ENCODE data around the gene CORO2B. TPM values are rescaled to one million over a fixed set of nuclear protein-coding genes. Genes with fewer than 3 reads are reported as not detected.

CORO2B gene
- polyA plus RNA-seq, 3 donors = 0.03 TPM; not detected in 2

- H3K36me3 ChIP-seq (replicated peaks in 1 of 2; ENCODE audit: control insufficient read depth in 1 of 2, insufficient read depth in 2 of 2, low read length in 2 of 2) = no peaks in the 10 kb centered on the region
- no peak overlapping the region for H3K4me3 Mint-ChIP-seq
- H4K20me1 ChIP-seq (ENCODE audit: insufficient read depth, low read length) = no peaks in the 10 kb centered on the region
- H3K4me2 ChIP-seq (replicated peaks; ENCODE audit: extremely low read depth, low read length, poor library complexity, severe bottlenecking) = no peak overlapping the region
- no peak overlapping the region for H3K27ac Mint-ChIP-seq
- no peak for DNase-seq
- H3K27me3 Mint-ChIP-seq (ENCODE audit: low read depth in 3 of 3) = peaks cover 0 to 9% (median 2%) of the 10 kb centered on the region in 3 donors
- no peak overlapping the region for H3K4me3 ChIP-seq (replicated peaks in 1 of 3; ENCODE audit: low read depth in 2 of 3, low read length in 3 of 3)
- H3K4me1 ChIP-seq (ENCODE audit: control insufficient read depth in 1 of 2, insufficient read depth in 2 of 2, low read length in 2 of 2) = no peaks in the 10 kb centered on the region
- no peaks in the 10 kb centered on the region for H3K79me2 ChIP-seq (ENCODE audit: insufficient read depth, low read length)
- peaks cover 3% of the 10 kb centered on the region for H3K4me1 Mint-ChIP-seq
- no peaks in the 10 kb centered on the region for H3K27me3 ChIP-seq (ENCODE audit: control insufficient read depth in 2 of 2, insufficient read depth in 2 of 2, low read length in 2 of 2)
- no peaks in the 10 kb centered on the region for H3K9me3 Mint-ChIP-seq
- intact Hi-C loops (cut with micrococcal nuclease) = no loop called here
- WGBS (ENCODE audit: insufficient coverage) = 100% methylated on average over 3 of the region's 5 CpGs
- no peak overlapping the region for H3K9ac ChIP-seq (ENCODE audit: insufficient read depth, low read length, poor library complexity, severe bottlenecking)
- no peaks in the 10 kb centered on the region for H3K36me3 Mint-ChIP-seq
- TF ChIP-seq, protein P1, sequence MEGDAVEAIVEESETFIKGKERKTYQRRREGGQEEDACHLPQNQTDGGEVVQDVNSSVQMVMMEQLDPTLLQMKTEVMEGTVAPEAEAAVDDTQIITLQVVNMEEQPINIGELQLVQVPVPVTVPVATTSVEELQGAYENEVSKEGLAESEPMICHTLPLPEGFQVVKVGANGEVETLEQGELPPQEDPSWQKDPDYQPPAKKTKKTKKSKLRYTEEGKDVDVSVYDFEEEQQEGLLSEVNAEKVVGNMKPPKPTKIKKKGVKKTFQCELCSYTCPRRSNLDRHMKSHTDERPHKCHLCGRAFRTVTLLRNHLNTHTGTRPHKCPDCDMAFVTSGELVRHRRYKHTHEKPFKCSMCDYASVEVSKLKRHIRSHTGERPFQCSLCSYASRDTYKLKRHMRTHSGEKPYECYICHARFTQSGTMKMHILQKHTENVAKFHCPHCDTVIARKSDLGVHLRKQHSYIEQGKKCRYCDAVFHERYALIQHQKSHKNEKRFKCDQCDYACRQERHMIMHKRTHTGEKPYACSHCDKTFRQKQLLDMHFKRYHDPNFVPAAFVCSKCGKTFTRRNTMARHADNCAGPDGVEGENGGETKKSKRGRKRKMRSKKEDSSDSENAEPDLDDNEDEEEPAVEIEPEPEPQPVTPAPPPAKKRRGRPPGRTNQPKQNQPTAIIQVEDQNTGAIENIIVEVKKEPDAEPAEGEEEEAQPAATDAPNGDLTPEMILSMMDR (IDR thresholded peaks at IDR 0.05) = no peak
- no peak overlapping the region for H3K27ac ChIP-seq (ENCODE audit: low read depth in 1 of 2, low read length in 2 of 2)
- H2AFZ ChIP-seq (ENCODE audit: insufficient read depth, low read depth, low read length, poor library complexity, severe bottlenecking) = no peak overlapping the region
- H3K9me3 ChIP-seq (replicated peaks in 1 of 2; ENCODE audit: control insufficient read depth in 1 of 2, insufficient read depth in 1 of 2, low read length in 2 of 2) = no peaks in the 10 kb centered on the region
These were observed 105.7 kb downstream of the CORO2B start for GRCh38 chr15:68684476-68684875.

GRCh38 chr15:68687136-68687735 is 108.4 kb downstream of the CORO2B start:
- Histone ChIP-seq H3K9ac (ENCODE audit: insufficient read depth, low read length, poor library complexity, severe bottlenecking) (no peak overlapping the region), H4K20me1 (ENCODE audit: insufficient read depth, low read length) (no peaks in the 10 kb centered on the region), H2AFZ (ENCODE audit: insufficient read depth, low read depth, low read length, poor library complexity, severe bottlenecking) (no peak overlapping the region), H3K4me1 (ENCODE audit: control insufficient read depth in 1 of 2, insufficient read depth in 2 of 2, low read length in 2 of 2) (no peaks in the 10 kb centered on the region), H3K9me3 (replicated peaks in 1 of 2; ENCODE audit: control insufficient read depth in 1 of 2, insufficient read depth in 1 of 2, low read length in 2 of 2) (no peaks in the 10 kb centered on the region), H3K4me3 (replicated peaks in 1 of 3; ENCODE audit: low read depth in 2 of 3, low read length in 3 of 3) (no peak overlapping the region), H3K27me3 (ENCODE audit: control insufficient read depth in 2 of 2, insufficient read depth in 2 of 2, low read length in 2 of 2) (no peaks in the 10 kb centered on the region), H3K4me2 (replicated peaks; ENCODE audit: extremely low read depth, low read length, poor library complexity, severe bottlenecking) (no peak overlapping the region), H3K79me2 (ENCODE audit: insufficient read depth, low read length) (no peaks in the 10 kb centered on the region), H3K27ac (ENCODE audit: low read depth in 1 of 2, low read length in 2 of 2) (no peak overlapping the region), H3K36me3 (replicated peaks in 1 of 2; ENCODE audit: control insufficient read depth in 1 of 2, insufficient read depth in 2 of 2, low read length in 2 of 2) (no peaks in the 10 kb centered on the region)
- intact Hi-C loops (cut with micrococcal nuclease) = no loop called here
- H3K4me3 Mint-ChIP-seq = peak overlapping the region in 1 of 2 donors; percentile 12
- no peaks in the 10 kb centered on the region for H3K4me1 Mint-ChIP-seq
- no peaks in the 10 kb centered on the region for H3K36me3 Mint-ChIP-seq
- no peak overlapping the region for H3K27ac Mint-ChIP-seq
- H3K27me3 Mint-ChIP-seq (ENCODE audit: low read depth in 3 of 3) = peaks cover 0 to 5% (median 0%) of the 10 kb centered on the region in 3 donors
- no peaks in the 10 kb centered on the region for H3K9me3 Mint-ChIP-seq
- TF ChIP-seq, protein P1 (IDR thresholded peaks at IDR 0.05) = no peak
- no peak for DNase-seq
- WGBS (ENCODE audit: insufficient coverage) = 85% methylated on average over 4 of the region's 8 CpGs

Data from CD14-positive monocyte (primary cell).